Measurements from ENCODE around the gene NFU1. TPM values are rescaled to one million over a fixed set of nuclear protein-coding genes. Genes with fewer than 3 reads are reported as not detected.

Gene NFU1
- total and polyA plus RNA-seq, 2 of the 13 experiments (the other 11 are each of a cell fraction or from before 2014, with no cell fraction given) = 39.1 to 84.0 TPM

- TF ChIP-seq, protein P1, sequence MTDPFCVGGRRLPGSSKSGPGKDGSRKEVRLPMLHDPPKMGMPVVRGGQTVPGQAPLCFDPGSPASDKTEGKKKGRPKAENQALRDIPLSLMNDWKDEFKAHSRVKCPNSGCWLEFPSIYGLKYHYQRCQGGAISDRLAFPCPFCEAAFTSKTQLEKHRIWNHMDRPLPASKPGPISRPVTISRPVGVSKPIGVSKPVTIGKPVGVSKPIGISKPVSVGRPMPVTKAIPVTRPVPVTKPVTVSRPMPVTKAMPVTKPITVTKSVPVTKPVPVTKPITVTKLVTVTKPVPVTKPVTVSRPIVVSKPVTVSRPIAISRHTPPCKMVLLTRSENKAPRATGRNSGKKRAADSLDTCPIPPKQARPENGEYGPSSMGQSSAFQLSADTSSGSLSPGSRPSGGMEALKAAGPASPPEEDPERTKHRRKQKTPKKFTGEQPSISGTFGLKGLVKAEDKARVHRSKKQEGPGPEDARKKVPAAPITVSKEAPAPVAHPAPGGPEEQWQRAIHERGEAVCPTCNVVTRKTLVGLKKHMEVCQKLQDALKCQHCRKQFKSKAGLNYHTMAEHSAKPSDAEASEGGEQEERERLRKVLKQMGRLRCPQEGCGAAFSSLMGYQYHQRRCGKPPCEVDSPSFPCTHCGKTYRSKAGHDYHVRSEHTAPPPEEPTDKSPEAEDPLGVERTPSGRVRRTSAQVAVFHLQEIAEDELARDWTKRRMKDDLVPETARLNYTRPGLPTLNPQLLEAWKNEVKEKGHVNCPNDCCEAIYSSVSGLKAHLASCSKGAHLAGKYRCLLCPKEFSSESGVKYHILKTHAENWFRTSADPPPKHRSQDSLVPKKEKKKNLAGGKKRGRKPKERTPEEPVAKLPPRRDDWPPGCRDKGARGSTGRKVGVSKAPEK (CRISPR knock-in tag; IDR thresholded peaks at IDR 0.05; ENCODE audit: borderline replicate concordance) = 0 out of 2 replicates have a peak, but pooled peaks have one; percentile 18
- no peak for TF ChIP-seq SRSF9 (IDR thresholded peaks at IDR 0.05; ENCODE audit: borderline replicate concordance, insufficient read depth, low read depth, low read length, poor library complexity, severe bottlenecking)
- TF ChIP-seq ZFP62 (CRISPR knock-in tag; IDR thresholded peaks at IDR 0.05) = no peak
- TF ChIP-seq ZNF383 (CRISPR knock-in tag; IDR thresholded peaks at IDR 0.05; ENCODE audit: borderline replicate concordance) = no peak
- no peak for TF ChIP-seq ZNF143 (CRISPR knock-in tag; IDR thresholded peaks at IDR 0.05)
- no peak for TF ChIP-seq EEA1 (CRISPR knock-in tag; IDR thresholded peaks at IDR 0.05; ENCODE audit: borderline replicate concordance)
- TF ChIP-seq, protein P2, sequence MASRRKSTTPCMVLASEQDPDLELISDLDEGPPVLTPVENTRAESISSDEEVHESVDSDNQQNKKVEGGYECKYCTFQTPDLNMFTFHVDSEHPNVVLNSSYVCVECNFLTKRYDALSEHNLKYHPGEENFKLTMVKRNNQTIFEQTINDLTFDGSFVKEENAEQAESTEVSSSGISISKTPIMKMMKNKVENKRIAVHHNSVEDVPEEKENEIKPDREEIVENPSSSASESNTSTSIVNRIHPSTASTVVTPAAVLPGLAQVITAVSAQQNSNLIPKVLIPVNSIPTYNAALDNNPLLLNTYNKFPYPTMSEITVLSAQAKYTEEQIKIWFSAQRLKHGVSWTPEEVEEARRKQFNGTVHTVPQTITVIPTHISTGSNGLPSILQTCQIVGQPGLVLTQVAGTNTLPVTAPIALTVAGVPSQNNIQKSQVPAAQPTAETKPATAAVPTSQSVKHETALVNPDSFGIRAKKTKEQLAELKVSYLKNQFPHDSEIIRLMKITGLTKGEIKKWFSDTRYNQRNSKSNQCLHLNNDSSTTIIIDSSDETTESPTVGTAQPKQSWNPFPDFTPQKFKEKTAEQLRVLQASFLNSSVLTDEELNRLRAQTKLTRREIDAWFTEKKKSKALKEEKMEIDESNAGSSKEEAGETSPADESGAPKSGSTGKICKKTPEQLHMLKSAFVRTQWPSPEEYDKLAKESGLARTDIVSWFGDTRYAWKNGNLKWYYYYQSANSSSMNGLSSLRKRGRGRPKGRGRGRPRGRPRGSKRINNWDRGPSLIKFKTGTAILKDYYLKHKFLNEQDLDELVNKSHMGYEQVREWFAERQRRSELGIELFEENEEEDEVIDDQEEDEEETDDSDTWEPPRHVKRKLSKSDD (CRISPR knock-in tag; IDR thresholded peaks at IDR 0.05; ENCODE audit: low read depth) = no peak
- no peak for TF ChIP-seq NBN (conservative IDR thresholded peaks at IDR 0.05)
- 0 out of 2 replicates have a peak, but pooled peaks have one; percentile 1 for TF ChIP-seq HDAC2 (CRISPR knock-in tag; IDR thresholded peaks at IDR 0.05)
- no peak for TF ChIP-seq ZNF678 (CRISPR knock-in tag; IDR thresholded peaks at IDR 0.05)
- no peak for TF ChIP-seq ZNF225 (CRISPR knock-in tag; IDR thresholded peaks at IDR 0.05)
- TF ChIP-seq ZNF292 (CRISPR knock-in tag; IDR thresholded peaks at IDR 0.05; ENCODE audit: borderline replicate concordance, low read depth) = no peak
- no peak for TF ChIP-seq ZNF780A (CRISPR knock-in tag; IDR thresholded peaks at IDR 0.05)
- TF ChIP-seq NR0B2 (CRISPR knock-in tag; IDR thresholded peaks at IDR 0.05) = no peak
- TF ChIP-seq ZNF205 (CRISPR knock-in tag; IDR thresholded peaks at IDR 0.05) = no peak
- no peak for TF ChIP-seq ZUFSP (CRISPR knock-in tag; IDR thresholded peaks at IDR 0.05; ENCODE audit: borderline replicate concordance)
- no peak for TF ChIP-seq SALL1 (CRISPR knock-in tag; IDR thresholded peaks at IDR 0.05)
- no peak for TF ChIP-seq MAFK (conservative IDR thresholded peaks at IDR 0.05 in 1 of 2, IDR thresholded peaks at IDR 0.05 in 1 of 2; ENCODE audit: low read length in 2 of 2)
- no peak for TF ChIP-seq ZBTB49 (CRISPR knock-in tag; IDR thresholded peaks at IDR 0.05; ENCODE audit: borderline replicate concordance)
These were observed 49.3 kb downstream of the NFU1 start (continued) for GRCh38 chr2:69387770-69388481.

All from HepG2 (cell line).